NT2/D1 (cell line): ENCODE results near the gene DLG4.

Experiments used
- SUZ12 ChIP-seq: IDR thresholded peaks from 2 replicates; pipeline ENCODE4 v1.6.1; 2011; ENCODE audit not compliant: insufficient read length, insufficient read depth; ENCODE audit errors: extremely low read depth
- YY1 ChIP-seq: IDR thresholded peaks from 2 replicates; pipeline ENCODE4 v1.6.1; 2011; ENCODE audit not compliant: insufficient read length, insufficient read depth
- ZNF274 ChIP-seq: IDR thresholded peaks from 2 replicates; pipeline ENCODE4 v1.6.1; 2011; ENCODE audit warnings: mild to moderate bottlenecking, low read depth, low read length

DNA sequence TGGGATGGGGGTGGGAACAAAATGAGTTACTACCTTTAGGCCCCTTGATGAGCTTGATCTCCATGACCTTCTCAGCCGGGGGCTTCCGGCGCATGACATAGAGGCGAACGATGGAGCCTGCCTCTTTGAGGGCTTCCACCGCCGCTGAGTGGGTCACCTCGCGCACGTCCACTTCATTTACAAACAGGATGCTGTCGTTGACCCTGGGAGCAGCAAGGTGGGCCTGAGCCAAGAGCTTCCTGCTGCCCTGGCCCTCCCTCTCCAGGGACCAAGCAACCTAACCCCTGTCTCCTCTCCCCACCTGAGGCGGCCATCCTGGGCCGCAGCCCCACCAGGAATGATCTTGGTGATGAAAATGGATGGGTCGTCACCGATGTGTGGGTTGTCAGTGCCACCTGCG lies 16.2 kb downstream of the DLG4 start:
- no peak for TF ChIP-seq ZNF274
- no peak for TF ChIP-seq YY1
- no peak for TF ChIP-seq SUZ12
